IMR-90 (cell line): ENCODE results near the gene EFHC1. TPM values are rescaled to one million over a fixed set of nuclear protein-coding genes. Genes with fewer than 3 reads are reported as not detected.
"Not testable (repeated sequence)": the region's sequence is repeated elsewhere in the genome, so short reads cannot be mapped to it uniquely, and the experiment has no call there.

Experiments used
- ATAC-seq: fragments of 200-7000 bp; cut with Tn5 transposase; 2 replicates; pipeline ENCODE4 v1.9.1; 2020; ENCODE audit warnings: low read depth, mild to moderate bottlenecking, moderate library complexity
- BruUV-seq: library from RNA; stranded (reverse); fragments of 400-500 nt; replicated peaks from 2 replicates; lab custom pipeline; 2021; lab: Mats Ljungman, UMichigan
- CTCF ChIA-PET: fragments of 300-600 bp; formaldehyde crosslinking; extraction: SDS; loops from one replicate; lab custom pipeline; 2021; ENCODE audit warnings: antibody characterized with exemption; lab: Yijun Ruan, JAX
- POLR2A ChIA-PET: fragments of 300-600 bp; sonication (Branson Sonifier 250); formaldehyde crosslinking; loops from one replicate; lab custom pipeline; 2022; ENCODE audit warnings: antibody characterized with exemption; ENCODE audit not compliant: unreplicated experiment; lab: Charles Lee
- DNase-seq: peaks from one replicate; pipeline ENCODE4 v3.0.0; 2013
- H2AFZ ChIP-seq: replicated peaks from 2 replicates; pipeline ENCODE3; 2013; ENCODE audit warnings: low read length, mild to moderate bottlenecking; ENCODE audit not compliant: poor library complexity
- H2AK5ac ChIP-seq: 2 replicates; pipeline ENCODE4 v1.6.1; 2013; ENCODE audit warnings: low read depth, low read length, inconsistent platforms
- H2AK9ac ChIP-seq: replicated peaks from 2 replicates; pipeline ENCODE3; 2013; ENCODE audit warnings: mild to moderate bottlenecking, low read depth, low read length, moderate library complexity; ENCODE audit not compliant: poor library complexity
- H2BK120ac ChIP-seq: 2 replicates; pipeline ENCODE4 v1.6.1; 2013; ENCODE audit warnings: low read depth, low read length, inconsistent platforms
- H2BK15ac ChIP-seq: 3 replicates; pipeline ENCODE4 v1.6.1; 2013; ENCODE audit warnings: low read depth, low read length, inconsistent platforms
- H2BK20ac ChIP-seq: 2 replicates; pipeline ENCODE4 v1.6.1; 2013; ENCODE audit warnings: low read depth, mild to moderate bottlenecking, inconsistent platforms, low read length, moderate library complexity
- H2BK5ac ChIP-seq: 2 replicates; pipeline ENCODE4 v1.6.1; 2013; ENCODE audit warnings: mild to moderate bottlenecking, low read depth, low read length, inconsistent platforms; ENCODE audit not compliant: poor library complexity, severe bottlenecking
- H3K14ac ChIP-seq: replicated peaks from 2 replicates; pipeline ENCODE4 v1.6.1; 2013; ENCODE audit warnings: low read depth, low read length, inconsistent platforms
- H3K18ac ChIP-seq: 2 replicates; pipeline ENCODE4 v1.6.1; 2013; ENCODE audit warnings: low read depth, low read length, control low read depth
- H3K23ac ChIP-seq: 2 replicates; pipeline ENCODE4 v1.6.1; 2013; ENCODE audit warnings: low read depth, low read length, inconsistent platforms
- H3K27ac ChIP-seq: 2 replicates; pipeline ENCODE4 v1.5.1; 2013; ENCODE audit warnings: mild to moderate bottlenecking, control low read depth, low read length; ENCODE audit not compliant: insufficient read depth
- H3K27me3 ChIP-seq: 2 replicates; pipeline ENCODE4 v1.6.1; 2013; ENCODE audit warnings: low read length; ENCODE audit not compliant: control insufficient read depth, insufficient read depth
- H3K36me3 ChIP-seq: 2 replicates; pipeline ENCODE4 v1.6.1; 2013; ENCODE audit warnings: low read length, mixed read lengths; ENCODE audit not compliant: control insufficient read depth, insufficient read depth
- H3K4ac ChIP-seq: 2 replicates; pipeline ENCODE4 v1.6.1; 2013; ENCODE audit warnings: low read depth, low read length, inconsistent platforms
- H3K4me1 ChIP-seq: 2 replicates; pipeline ENCODE4 v1.6.1; 2013; ENCODE audit warnings: low read length, mixed read lengths; ENCODE audit not compliant: control insufficient read depth, insufficient read depth
- H3K4me2 ChIP-seq: 2 replicates; pipeline ENCODE4 v1.6.1; 2013; ENCODE audit warnings: low read depth, mild to moderate bottlenecking, control low read depth, low read length, moderate library complexity
- H3K4me3 ChIP-seq: 2 replicates; pipeline ENCODE4 v1.5.1; 2013; ENCODE audit warnings: low read depth, mild to moderate bottlenecking, control low read depth, low read length, moderate library complexity; ENCODE audit not compliant: insufficient read depth
- H3K56ac ChIP-seq: 2 replicates; pipeline ENCODE4 v1.6.1; 2013; ENCODE audit warnings: low read length, inconsistent platforms; ENCODE audit not compliant: insufficient read depth; ENCODE audit errors: extremely low read depth
- H3K79me1 ChIP-seq, 2 experiments: 2 replicates each; pipeline ENCODE4 v1.6.1; 2013; ENCODE audit warnings: low read length in 2 of 2, inconsistent platforms in 1 of 2, low read depth in 1 of 2
- H3K9ac ChIP-seq: 2 replicates; pipeline ENCODE4 v1.6.1; 2013; ENCODE audit warnings: low read depth, low read length, control low read depth
- H3K9me1 ChIP-seq: 2 replicates; pipeline ENCODE4 v1.6.1; 2013; ENCODE audit warnings: low read length, inconsistent platforms; ENCODE audit not compliant: insufficient read depth
- H3K9me3 ChIP-seq: 2 replicates; pipeline ENCODE4 v1.6.1; 2013; ENCODE audit warnings: low read length; ENCODE audit not compliant: control insufficient read depth, insufficient read depth
- H4K20me1 ChIP-seq: 2 replicates; pipeline ENCODE4 v1.6.1; 2013; ENCODE audit warnings: low read length, inconsistent platforms; ENCODE audit not compliant: insufficient read depth
- H4K5ac ChIP-seq: 2 replicates; pipeline ENCODE4 v1.6.1; 2013; ENCODE audit warnings: mild to moderate bottlenecking, low read depth, low read length, control low read depth
- H4K8ac ChIP-seq, 2 experiments: 2 replicates each; pipeline ENCODE4 v1.6.1; 2013; ENCODE audit warnings: low read depth in 2 of 2, low read length in 2 of 2, control low read depth in 1 of 2, inconsistent platforms in 1 of 2
- H4K91ac ChIP-seq: 2 replicates; pipeline ENCODE4 v1.6.1; 2013; ENCODE audit warnings: low read depth, low read length, inconsistent platforms; ENCODE audit not compliant: insufficient read depth
- WGBS, 2 experiments: methylation state at CpG; one replicate each; pipeline versions ENCODE4 v1.1.5 to v1.1.7; 2013; ENCODE audit warnings: missing lambda C conversion rate in 2 of 2; ENCODE audit not compliant: insufficient read length in 1 of 2; ENCODE audit errors: extremely low coverage in 2 of 2; 5-methylcytosine and 5-hydroxymethylcytosine counted together
- dilution Hi-C: fragments of 300-500 bp; cut with HindIII; formaldehyde crosslinking; loops from one replicate; pipeline ENCODE4 v1.14.3; 2018; ENCODE audit warnings: low sequenced_read_pairs; ENCODE audit not compliant: unreplicated experiment
- in situ Hi-C: fragments of 300-500 bp; cut with MboI; formaldehyde crosslinking; loops from 3 replicates; pipeline ENCODE4 v1.14.3; 2019; ENCODE audit warnings: low sequenced_read_pairs, inconsistent platforms, mixed read lengths
- intact Hi-C: fragments of 100-400 bp; cut with micrococcal nuclease; formaldehyde crosslinking; loops from 2 replicates; pipeline ENCODE4 v1.10.0; 2022
- polyA plus RNA-seq, 3 experiments: library from polyadenylated mRNA; depleted of rRNA; stranded (reverse); fragments of >200 nt; gene quantifications; 2 replicates each; pipeline ENCODE4 v1.2.3, GENCODE V29; 2012; ENCODE audit warnings: low replicate concordance in 1 of 3
- total RNA-seq: library from RNA; depleted of rRNA; stranded (reverse); fragments of >200 nt; gene quantifications from 2 replicates; pipeline ENCODE4 v1.2.3, GENCODE V29; 2012

Gene EFHC1
- total and polyA plus RNA-seq, 2 of the 4 experiments (the other 2 are of a cell fraction) = 14.0 to 23.0 TPM

GRCh38 chr6:52461194-52461593 lies 41.1 kb downstream of the EFHC1 start:
- dilution Hi-C loops, H2AFZ ChIP-seq, H3K4me3 ChIP-seq, BruUV-seq, H3K56ac ChIP-seq, H4K20me1 ChIP-seq, intact Hi-C loops, H3K18ac ChIP-seq, DNase-seq, H3K79me1 ChIP-seq, H3K9me1 ChIP-seq, H2BK120ac ChIP-seq, H3K9me3 ChIP-seq, H4K8ac ChIP-seq, H3K4me2 ChIP-seq, H3K9ac ChIP-seq, H3K23ac ChIP-seq, H2AK5ac ChIP-seq, H2AK9ac ChIP-seq, CTCF ChIA-PET, POLR2A ChIA-PET, H3K4me1 ChIP-seq, ATAC-seq, H4K5ac ChIP-seq, H3K27me3 ChIP-seq, H3K14ac ChIP-seq, H3K4ac ChIP-seq, H2BK20ac ChIP-seq, H4K91ac ChIP-seq, H2BK15ac ChIP-seq, H3K36me3 ChIP-seq, in situ Hi-C loops, H3K27ac ChIP-seq, H2BK5ac ChIP-seq: not testable (repeated sequence)
- no CpG with 5 or more reads among the region's 2 CpGs for WGBS, 2 experiments
